GM23248 (cell line): Measurements from ENCODE around the gene ANKRD26.

Experiments
- EZH2 ChIP-seq: fragments of 200-600 bp; sonication (generic); IDR thresholded peaks from 2 replicates; pipeline ENCODE4 v1.6.1; 2018; ENCODE audit warnings: antibody characterized with exemption, mild to moderate bottlenecking; ENCODE audit not compliant: insufficient read depth, poor library complexity, severe bottlenecking
- EZH2phosphoT487 ChIP-seq: fragments of 200-600 bp; sonication (generic); IDR thresholded peaks from 2 replicates; pipeline ENCODE4 v1.6.1; 2018; ENCODE audit warnings: antibody characterized with exemption, moderate library complexity, mild to moderate bottlenecking, low read depth; ENCODE audit not compliant: insufficient read depth

DNA sequence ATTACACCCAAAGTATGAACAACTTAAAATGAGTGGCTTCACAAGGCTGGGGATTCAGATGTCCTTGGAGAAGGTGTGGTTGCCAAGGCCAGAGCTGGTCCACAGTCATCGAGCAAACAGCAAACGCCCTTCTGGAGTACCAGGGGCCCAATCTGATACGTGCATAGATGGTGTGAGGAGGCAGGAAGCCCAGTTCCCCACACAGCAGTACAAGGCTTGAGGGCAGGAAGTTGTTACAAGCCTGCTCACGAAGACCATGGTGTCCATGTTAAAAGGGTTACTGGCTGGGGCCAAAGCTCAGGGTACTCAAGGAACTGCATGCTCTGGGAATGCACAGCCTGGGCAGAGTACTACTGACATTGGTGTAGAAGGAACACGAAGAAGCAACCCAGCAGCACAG is 4.6 kb upstream of the ANKRD26 start:
- TF ChIP-seq EZH2: no peak
- TF ChIP-seq EZH2phosphoT487: no peak
